GM23248 (cell line): ENCODE results near the gene ASB16.

ENCODE experiments used
- EZH2 ChIP-seq: fragments of 200-600 bp; sonication (generic); IDR thresholded peaks from 2 replicates; pipeline ENCODE4 v1.6.1; 2018; ENCODE audit warnings: antibody characterized with exemption, mild to moderate bottlenecking; ENCODE audit not compliant: insufficient read depth, poor library complexity, severe bottlenecking
- EZH2phosphoT487 ChIP-seq: fragments of 200-600 bp; sonication (generic); IDR thresholded peaks from 2 replicates; pipeline ENCODE4 v1.6.1; 2018; ENCODE audit warnings: antibody characterized with exemption, moderate library complexity, mild to moderate bottlenecking, low read depth; ENCODE audit not compliant: insufficient read depth

DNA sequence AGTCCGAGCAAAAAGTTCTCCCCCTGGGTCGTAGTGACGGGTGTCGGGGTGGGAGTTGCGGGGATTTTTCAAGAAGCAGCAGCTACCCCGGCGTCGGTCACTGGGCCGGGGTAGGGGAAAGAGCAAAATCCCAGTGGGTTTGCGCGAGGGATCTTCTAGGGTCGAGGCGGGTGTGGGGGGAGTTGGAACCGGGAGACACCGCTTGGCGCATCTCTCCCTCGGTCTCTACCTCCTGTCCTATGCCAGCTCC is 51.3 kb downstream of the ASB16 start:
- TF ChIP-seq EZH2 = no peak
- TF ChIP-seq EZH2phosphoT487 = no peak
